Esophagus muscularis mucosa (tissue), 3 donors: Measurements from ENCODE around the gene MSI2.

Source experiments
- POLR2A ChIP-seq: fragments of 450-650 bp; IDR thresholded peaks from one replicate; pipeline ENCODE4 v1.6.1; 2017; ENCODE audit warnings: antibody characterized with exemption, moderate library complexity, mild to moderate bottlenecking, low read depth
- POLR2AphosphoS5 ChIP-seq, 2 donors: sonication (generic); formaldehyde crosslinking; IDR thresholded peaks; one replicate each; pipeline ENCODE4 v1.6.1; 2017; ENCODE audit warnings: antibody characterized with exemption in 2 of 2
- TF ChIP-seq, protein P1 (sequence below), 3 experiments: fragments of 200-600 bp in 2 of 3; fragments of 450-650 bp in 1 of 3; sonication (generic) in 2 of 3; IDR thresholded peaks; one replicate each; pipeline ENCODE4 v1.5.1; 2017 to 2019; ENCODE audit warnings: antibody characterized with exemption in 3 of 3, mild to moderate bottlenecking in 2 of 3, moderate library complexity in 1 of 3

DNA sequence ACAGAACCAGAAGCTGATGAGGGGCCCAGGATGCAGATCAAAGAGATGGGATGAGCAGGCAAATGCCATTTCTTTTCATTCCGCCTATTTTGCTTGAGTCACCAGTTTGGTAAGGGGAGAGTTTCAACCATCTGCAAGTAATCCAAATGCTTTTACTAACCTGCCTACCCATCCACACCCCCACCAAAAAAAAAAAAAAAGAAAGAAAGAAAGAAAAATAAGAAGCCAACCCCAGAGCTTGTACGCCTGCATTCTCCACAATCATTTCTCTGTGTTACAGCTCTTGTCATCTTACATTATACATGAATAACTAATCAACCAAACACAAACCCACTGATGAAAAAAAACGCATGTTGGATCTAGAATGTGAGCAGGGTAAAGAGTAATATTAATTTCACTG, 15.7 kb upstream of the MSI2 start:
- TF ChIP-seq, protein P1, sequence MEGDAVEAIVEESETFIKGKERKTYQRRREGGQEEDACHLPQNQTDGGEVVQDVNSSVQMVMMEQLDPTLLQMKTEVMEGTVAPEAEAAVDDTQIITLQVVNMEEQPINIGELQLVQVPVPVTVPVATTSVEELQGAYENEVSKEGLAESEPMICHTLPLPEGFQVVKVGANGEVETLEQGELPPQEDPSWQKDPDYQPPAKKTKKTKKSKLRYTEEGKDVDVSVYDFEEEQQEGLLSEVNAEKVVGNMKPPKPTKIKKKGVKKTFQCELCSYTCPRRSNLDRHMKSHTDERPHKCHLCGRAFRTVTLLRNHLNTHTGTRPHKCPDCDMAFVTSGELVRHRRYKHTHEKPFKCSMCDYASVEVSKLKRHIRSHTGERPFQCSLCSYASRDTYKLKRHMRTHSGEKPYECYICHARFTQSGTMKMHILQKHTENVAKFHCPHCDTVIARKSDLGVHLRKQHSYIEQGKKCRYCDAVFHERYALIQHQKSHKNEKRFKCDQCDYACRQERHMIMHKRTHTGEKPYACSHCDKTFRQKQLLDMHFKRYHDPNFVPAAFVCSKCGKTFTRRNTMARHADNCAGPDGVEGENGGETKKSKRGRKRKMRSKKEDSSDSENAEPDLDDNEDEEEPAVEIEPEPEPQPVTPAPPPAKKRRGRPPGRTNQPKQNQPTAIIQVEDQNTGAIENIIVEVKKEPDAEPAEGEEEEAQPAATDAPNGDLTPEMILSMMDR (IDR thresholded peaks at IDR 0.05) = no peak
- TF ChIP-seq POLR2AphosphoS5 (IDR thresholded peaks at IDR 0.05) (no peak), POLR2A (no peak)
